ENCODE results near the gene CCSAP.
"Not testable (repeated sequence)": the region's sequence is repeated elsewhere in the genome, so short reads cannot be mapped to it uniquely, and the experiment has no call there.

The CCSAP gene

GRCh38 chr1:229383188-229383587 is 40.3 kb upstream of the CCSAP start:
- TF ChIP-seq CTCF (IDR thresholded peaks at IDR 0.05; ENCODE audit: borderline replicate concordance, control extremely low read depth, extremely low read depth, insufficient read depth, missing control alignments) = no peak
- in situ Hi-C loops (cut with MboI; ENCODE audit: low sequenced_read_pairs, unreplicated experiment) = no loop called here

GRCh38 chr1:229381234-229381633 is 38.4 kb upstream of the CCSAP start:
- no peak for DNase-seq (ENCODE audit: low spot score)
- TF ChIP-seq CTCF (IDR thresholded peaks at IDR 0.05; ENCODE audit: borderline replicate concordance, control extremely low read depth, extremely low read depth, insufficient read depth, missing control alignments) = no peak
- in situ Hi-C loops (cut with MboI; ENCODE audit: low sequenced_read_pairs, unreplicated experiment) = no loop called here

More at GRCh38 chr1:229383188-229383587, 40.3 kb upstream of the CCSAP start:
- no peak for DNase-seq (ENCODE audit: low spot score)

GRCh38 chr1:229380536-229381160 is 37.8 kb upstream of the CCSAP start:
- no peak for TF ChIP-seq CTCF (IDR thresholded peaks at IDR 0.05; ENCODE audit: borderline replicate concordance, control extremely low read depth, extremely low read depth, insufficient read depth, missing control alignments)
- DNase-seq (ENCODE audit: low spot score) = no peak
- in situ Hi-C loops (cut with MboI; ENCODE audit: low sequenced_read_pairs, unreplicated experiment) = no loop called here

- in situ Hi-C loops (cut with MboI; ENCODE audit: low sequenced_read_pairs, unreplicated experiment) = no loop called here
- DNase-seq (ENCODE audit: low spot score) = no peak
- TF ChIP-seq CTCF (IDR thresholded peaks at IDR 0.05; ENCODE audit: borderline replicate concordance, control extremely low read depth, extremely low read depth, insufficient read depth, missing control alignments) = no peak
Measured at GRCh38 chr1:229379846-229380245, 37.0 kb upstream of the CCSAP start.

GRCh38 chr1:229378586-229379367 is 35.9 kb upstream of the CCSAP start:
- no peak for TF ChIP-seq CTCF (IDR thresholded peaks at IDR 0.05; ENCODE audit: borderline replicate concordance, control extremely low read depth, extremely low read depth, insufficient read depth, missing control alignments)
- in situ Hi-C loops (cut with MboI; ENCODE audit: low sequenced_read_pairs, unreplicated experiment) = no loop called here
- no peak for DNase-seq (ENCODE audit: low spot score)

- DNase-seq (ENCODE audit: low spot score); in situ Hi-C loops (cut with MboI; ENCODE audit: low sequenced_read_pairs, unreplicated experiment): not testable (repeated sequence)
Measured at GRCh38 chr1:229378035-229378434, 35.2 kb upstream of the CCSAP start.

- in situ Hi-C loops (cut with MboI; ENCODE audit: low sequenced_read_pairs, unreplicated experiment) = no loop called here
- TF ChIP-seq CTCF (IDR thresholded peaks at IDR 0.05; ENCODE audit: borderline replicate concordance, control extremely low read depth, extremely low read depth, insufficient read depth, missing control alignments) = no peak
- DNase-seq (ENCODE audit: low spot score) = no peak
Measured at GRCh38 chr1:229377429-229377828, 34.6 kb upstream of the CCSAP start.
